ENCODE measurements around the gene SLC25A26.
A peak's percentile ranks its signal among the peaks of the same experiment; 100 is the strongest.

Gene SLC25A26

GRCh38 chr3:66386925-66387650, 166.3 kb downstream of the SLC25A26 start:
- no peak for TF ChIP-seq CTCF (IDR thresholded peaks at IDR 0.05; ENCODE audit: low read depth, low read length, poor library complexity, severe bottlenecking)
- no peak for TF ChIP-seq EZH2phosphoT487 (IDR thresholded peaks at IDR 0.05; ENCODE audit: borderline replicate concordance, low read length)
- H3K79me2 ChIP-seq (ENCODE audit: control insufficient read depth, low read length), result peaks cover 42% of the 10 kb centered on the region
- no peak overlapping the region for H3K4me3 ChIP-seq (ENCODE audit: low read length)
- peaks cover 14% of the 10 kb centered on the region for H3F3A ChIP-seq (ENCODE audit: control insufficient read depth, insufficient read depth)
- H3K36me3 ChIP-seq (ENCODE audit: control insufficient read depth, low read length), result peaks cover 90% of the 10 kb centered on the region
- no peaks in the 10 kb centered on the region for H3K27me3 ChIP-seq (ENCODE audit: control insufficient read depth, low read length)
- H3K9me3 ChIP-seq (ENCODE audit: control insufficient read depth, insufficient read depth, low read length), result no peaks in the 10 kb centered on the region
- H4K20me1 ChIP-seq (ENCODE audit: control insufficient read depth, insufficient read depth, low read depth, low read length), result peaks cover 4% of the 10 kb centered on the region; the same call in 1 of the 2 replicates
- H3K27ac ChIP-seq (ENCODE audit: low read depth, low read length), result no peak overlapping the region
- no peak overlapping the region for H3K4me2 ChIP-seq (ENCODE audit: low read length)
- peaks cover 33% of the 10 kb centered on the region for H3K4me1 ChIP-seq (ENCODE audit: control insufficient read depth, low read length)
- no peaks in the 10 kb centered on the region for H3K9me2 ChIP-seq (replicated peaks; ENCODE audit: control insufficient read depth, low read length)

- H4K20me1 ChIP-seq (ENCODE audit: control insufficient read depth, insufficient read depth, low read depth, low read length), result peaks cover 7% of the 10 kb centered on the region; the same call in 1 of the 2 replicates
- H3K36me3 ChIP-seq (ENCODE audit: control insufficient read depth, low read length), result peaks cover 90% of the 10 kb centered on the region
- H3K4me1 ChIP-seq (ENCODE audit: control insufficient read depth, low read length), result peaks cover 59% of the 10 kb centered on the region
- peak overlapping the region; percentile 8 for H3K4me2 ChIP-seq (ENCODE audit: low read length)
- H3K9me2 ChIP-seq (replicated peaks; ENCODE audit: control insufficient read depth, low read length), result no peaks in the 10 kb centered on the region
- TF ChIP-seq EZH2phosphoT487 (IDR thresholded peaks at IDR 0.05; ENCODE audit: borderline replicate concordance, low read length), result no peak
- TF ChIP-seq CTCF (IDR thresholded peaks at IDR 0.05; ENCODE audit: low read depth, low read length, poor library complexity, severe bottlenecking), result no peak
- peaks cover 45% of the 10 kb centered on the region for H3K79me2 ChIP-seq (ENCODE audit: control insufficient read depth, low read length)
- H3K9me3 ChIP-seq (ENCODE audit: control insufficient read depth, insufficient read depth, low read length), result no peaks in the 10 kb centered on the region
- H3K27ac ChIP-seq (ENCODE audit: low read depth, low read length), result peak overlapping the region; percentile 45
- no peak overlapping the region for H3K4me3 ChIP-seq (ENCODE audit: low read length)
- H3F3A ChIP-seq (ENCODE audit: control insufficient read depth, insufficient read depth), result peaks cover 14% of the 10 kb centered on the region
- H3K27me3 ChIP-seq (ENCODE audit: control insufficient read depth, low read length), result no peaks in the 10 kb centered on the region
Measured at GRCh38 chr3:66390013-66390412, 169.2 kb downstream of the SLC25A26 start.

- Histone ChIP-seq H4K20me1 (ENCODE audit: control insufficient read depth, insufficient read depth, low read depth, low read length) (0 out of 2 replicates have a peak, but pooled peaks cover 4% of the 10 kb centered on the region), H3K9me3 (ENCODE audit: control insufficient read depth, insufficient read depth, low read length) (no peaks in the 10 kb centered on the region), H3K27me3 (ENCODE audit: control insufficient read depth, low read length) (no peaks in the 10 kb centered on the region), H3F3A (ENCODE audit: control insufficient read depth, insufficient read depth) (peaks cover 14% of the 10 kb centered on the region), H3K4me1 (ENCODE audit: control insufficient read depth, low read length) (peaks cover 57% of the 10 kb centered on the region), H3K79me2 (ENCODE audit: control insufficient read depth, low read length) (peaks cover 30% of the 10 kb centered on the region), H3K36me3 (ENCODE audit: control insufficient read depth, low read length) (peaks cover 90% of the 10 kb centered on the region), H3K4me3 (ENCODE audit: low read length) (no peak overlapping the region), H3K4me2 (ENCODE audit: low read length) (no peak overlapping the region), H3K27ac (ENCODE audit: low read depth, low read length) (no peak overlapping the region), H3K9me2 (replicated peaks; ENCODE audit: control insufficient read depth, low read length) (no peaks in the 10 kb centered on the region)
- TF ChIP-seq CTCF (IDR thresholded peaks at IDR 0.05; ENCODE audit: low read depth, low read length, poor library complexity, severe bottlenecking) (no peak), EZH2phosphoT487 (IDR thresholded peaks at IDR 0.05; ENCODE audit: borderline replicate concordance, low read length) (no peak)
Measured at GRCh38 chr3:66392512-66392911, 171.7 kb downstream of the SLC25A26 start.
